NCI-H1092 treated with DMSO at 0.1 percent for 48 hours (cell line): ENCODE data around the gene GNAQ.
A peak's percentile ranks its signal among the peaks of the same experiment; 100 is the strongest.
"Not testable (repeated sequence)": the region's sequence is repeated elsewhere in the genome, so short reads cannot be mapped to it uniquely, and the experiment has no call there.

ENCODE experiments used
- DNase-seq: peaks from one replicate; lab custom pipeline; 2025; lab: John Stamatoyannopoulos, UW

GNAQ gene

GRCh38 chr9:77771171-77771570 lies 260.4 kb downstream of the GNAQ start:
- no peak for DNase-seq

GRCh38 chr9:77770340-77770739 lies 261.3 kb downstream of the GNAQ start:
- no peak for DNase-seq

DNA sequence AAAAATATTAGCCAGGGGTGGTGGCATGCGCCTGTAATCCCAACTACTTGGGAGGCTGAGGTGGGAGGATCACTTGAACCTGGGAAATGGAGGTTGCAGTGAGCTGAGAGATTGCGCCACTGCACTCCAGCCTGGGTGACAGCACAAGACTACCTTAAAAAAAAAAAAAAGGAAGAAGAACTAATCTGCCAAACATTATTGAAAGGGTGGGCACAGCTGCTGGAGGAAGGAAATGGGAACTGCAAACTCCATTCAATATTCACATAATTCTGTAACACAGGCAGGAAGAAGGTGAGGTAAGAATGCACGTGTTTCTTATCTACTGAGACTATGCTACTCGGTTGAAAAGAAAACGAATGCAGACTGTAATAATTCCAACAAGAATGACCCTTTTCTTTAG lies 262.4 kb downstream of the GNAQ start:
- no peak for DNase-seq

- DNase-seq, result no peak
Measured at GRCh38 chr9:77766587-77766986, 265.0 kb downstream of the GNAQ start.

DNA sequence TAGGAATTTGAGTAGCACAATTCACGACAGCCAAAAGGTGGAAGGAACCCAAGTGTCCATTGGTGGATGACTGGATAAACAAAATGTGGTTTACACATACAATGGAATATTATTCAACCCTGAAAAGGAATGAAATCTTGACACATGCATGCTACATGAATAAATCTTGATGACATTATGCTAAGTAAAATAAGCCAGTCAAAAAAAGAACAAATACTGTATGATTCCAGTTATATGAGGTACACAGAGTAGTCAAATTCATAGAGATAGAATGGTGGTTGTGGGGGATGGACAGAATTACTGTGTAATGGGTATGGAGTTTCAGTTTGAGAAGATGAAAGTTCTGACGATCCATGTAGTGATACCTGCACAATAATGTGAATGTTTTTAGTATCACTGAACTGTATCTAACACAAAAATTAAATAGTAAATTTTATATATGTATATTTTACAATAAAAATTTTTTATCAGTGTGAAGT lies 265.8 kb downstream of the GNAQ start:
- no peak for DNase-seq

DNA sequence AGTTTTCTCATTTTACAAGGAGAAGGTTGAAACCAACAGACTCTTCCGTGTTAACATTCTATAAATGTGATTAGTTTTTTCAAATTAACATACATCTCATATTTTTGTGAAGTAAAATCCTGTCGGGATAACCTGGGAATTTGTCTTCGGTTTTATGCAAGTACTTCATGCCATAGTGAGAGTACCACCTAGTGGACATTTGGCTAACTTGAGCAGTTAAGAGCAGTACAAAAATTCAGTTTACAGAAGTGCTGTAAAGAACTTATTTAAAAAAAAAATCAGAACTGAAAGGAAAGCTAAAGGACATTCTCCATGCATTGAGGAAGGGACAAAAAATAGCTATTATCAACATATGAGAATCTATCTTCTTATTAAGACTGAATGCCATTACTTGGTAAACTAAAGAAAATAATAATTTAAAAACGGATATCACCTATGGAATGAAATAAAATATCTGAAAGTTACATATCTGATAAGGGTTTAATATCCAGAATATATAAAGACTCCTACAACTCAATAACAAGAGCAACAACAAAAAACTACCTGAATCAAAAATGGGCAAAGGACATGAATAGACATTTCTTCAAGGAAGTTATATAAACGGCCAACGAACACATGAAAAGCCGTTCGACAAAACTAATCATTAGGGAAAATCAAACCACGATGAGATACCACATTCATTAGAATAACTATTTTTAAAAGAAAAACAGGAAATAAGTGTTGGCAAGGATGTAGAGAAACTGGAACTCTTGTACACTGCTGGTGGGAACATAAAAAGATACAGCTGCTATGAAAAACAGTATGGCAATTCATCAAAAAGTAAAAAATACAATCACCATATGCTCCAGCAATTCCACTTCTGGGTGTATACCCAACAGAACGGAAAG lies 266.5 kb downstream of the GNAQ start:
- no peak for DNase-seq

DNA sequence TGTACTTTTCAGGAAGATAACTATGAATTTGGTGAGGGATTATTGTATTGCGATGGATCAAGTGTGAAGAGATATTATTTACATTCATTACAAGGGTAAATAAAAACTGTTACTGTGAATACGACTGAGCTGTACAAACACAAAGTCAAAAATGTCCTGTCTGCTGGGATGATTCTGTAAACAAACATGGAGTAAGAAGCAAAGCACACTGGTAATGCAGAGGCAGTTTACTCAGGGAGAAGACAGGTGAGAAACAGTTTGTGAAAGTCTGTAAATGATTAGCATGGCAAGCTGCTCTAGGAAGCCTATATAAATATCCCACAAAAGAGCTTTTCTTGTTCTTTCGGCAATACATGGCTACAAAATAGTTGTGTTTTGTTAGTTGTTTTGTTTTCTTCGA lies 268.0 kb downstream of the GNAQ start:
- DNase-seq, result no peak

DNA sequence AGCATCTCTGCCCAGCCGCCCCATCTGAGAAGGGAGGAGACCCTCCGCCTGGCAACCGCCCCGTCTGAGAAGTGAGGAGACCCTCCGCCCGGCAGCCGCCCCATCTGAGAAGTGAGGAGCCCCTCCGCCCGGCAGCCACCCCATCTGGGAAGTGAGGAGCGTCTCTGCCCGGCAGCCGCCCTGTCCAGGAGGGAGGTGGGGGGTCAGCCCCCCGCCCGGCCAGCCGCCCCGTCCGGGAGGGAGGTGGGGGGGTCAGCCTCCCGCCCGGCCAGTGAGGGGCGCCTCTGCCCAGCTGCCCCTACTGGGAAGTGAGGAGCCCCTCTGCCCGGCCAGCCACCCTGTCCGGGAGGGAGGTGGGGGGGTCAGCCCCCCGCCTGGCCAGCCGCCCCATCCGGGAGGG lies 270.7 kb downstream of the GNAQ start:
- not testable (repeated sequence) for DNase-seq

GRCh38 chr9:77759391-77759790 lies 272.2 kb downstream of the GNAQ start:
- no peak for DNase-seq

GRCh38 chr9:77756449-77756848 lies 275.2 kb downstream of the GNAQ start:
- no peak for DNase-seq

GRCh38 chr9:77753180-77753579 lies 278.4 kb downstream of the GNAQ start:
- DNase-seq, result no peak

GRCh38 chr9:77752554-77752953 lies 279.1 kb downstream of the GNAQ start:
- DNase-seq, result no peak

GRCh38 chr9:77751341-77752091 lies 280.1 kb downstream of the GNAQ start:
- peak; percentile 67 for DNase-seq

DNA sequence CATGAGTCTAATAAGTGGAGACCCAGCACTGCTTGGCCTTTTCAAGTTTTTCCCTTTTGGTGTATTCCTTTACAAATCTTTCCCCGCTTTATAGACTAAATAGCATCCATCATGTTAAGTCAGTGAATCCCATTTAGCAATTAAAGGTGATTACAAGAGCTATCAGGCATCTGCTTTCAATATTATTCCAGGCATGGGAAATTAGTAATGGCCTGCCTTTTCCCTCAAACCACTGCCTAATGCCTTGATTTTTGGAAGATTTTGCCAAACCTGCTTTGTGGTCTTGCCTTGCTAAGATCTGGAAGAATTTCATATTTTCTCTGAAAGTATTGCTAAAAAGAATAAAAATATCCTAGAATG lies 280.6 kb downstream of the GNAQ start:
- no peak for DNase-seq

DNA sequence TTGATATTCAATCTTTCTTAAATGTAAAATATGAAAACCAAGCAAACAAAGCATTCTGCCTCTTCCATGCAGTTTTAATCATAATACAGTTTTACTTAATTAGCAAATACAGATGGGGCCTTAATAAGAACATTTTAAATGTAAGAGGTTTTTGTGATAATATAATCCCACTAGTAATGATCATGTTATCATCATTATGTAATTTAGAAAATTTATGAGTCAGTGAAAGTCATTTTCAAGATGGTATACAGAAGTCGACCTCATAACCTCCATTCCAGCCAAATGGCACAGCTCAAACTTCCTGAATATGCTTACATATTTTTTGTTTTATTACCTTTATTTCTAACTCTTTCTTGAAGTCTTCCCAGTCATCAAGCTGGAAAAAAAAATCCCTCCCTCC lies 281.3 kb downstream of the GNAQ start:
- DNase-seq, result no peak

GRCh38 chr9:77748214-77748772 lies 283.3 kb downstream of the GNAQ start:
- DNase-seq, result no peak

DNA sequence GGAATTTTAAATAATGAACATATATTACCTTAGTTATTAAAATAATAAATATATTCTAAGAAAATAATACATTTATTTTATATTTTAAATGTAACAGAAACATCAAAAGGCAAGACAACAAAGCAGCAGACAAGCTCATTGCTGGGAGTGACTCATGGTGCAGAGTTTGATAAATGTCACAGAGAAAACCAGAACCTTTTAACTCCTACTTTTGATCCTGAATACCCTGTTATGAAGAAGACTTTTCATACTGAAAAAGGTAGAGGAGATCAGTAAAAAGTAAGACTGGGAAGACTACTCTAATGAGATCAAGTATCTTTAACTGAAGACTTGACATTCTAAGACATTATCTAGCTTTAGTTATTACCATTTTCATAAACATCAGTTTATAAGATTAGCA lies 284.4 kb downstream of the GNAQ start:
- no peak for DNase-seq

DNA sequence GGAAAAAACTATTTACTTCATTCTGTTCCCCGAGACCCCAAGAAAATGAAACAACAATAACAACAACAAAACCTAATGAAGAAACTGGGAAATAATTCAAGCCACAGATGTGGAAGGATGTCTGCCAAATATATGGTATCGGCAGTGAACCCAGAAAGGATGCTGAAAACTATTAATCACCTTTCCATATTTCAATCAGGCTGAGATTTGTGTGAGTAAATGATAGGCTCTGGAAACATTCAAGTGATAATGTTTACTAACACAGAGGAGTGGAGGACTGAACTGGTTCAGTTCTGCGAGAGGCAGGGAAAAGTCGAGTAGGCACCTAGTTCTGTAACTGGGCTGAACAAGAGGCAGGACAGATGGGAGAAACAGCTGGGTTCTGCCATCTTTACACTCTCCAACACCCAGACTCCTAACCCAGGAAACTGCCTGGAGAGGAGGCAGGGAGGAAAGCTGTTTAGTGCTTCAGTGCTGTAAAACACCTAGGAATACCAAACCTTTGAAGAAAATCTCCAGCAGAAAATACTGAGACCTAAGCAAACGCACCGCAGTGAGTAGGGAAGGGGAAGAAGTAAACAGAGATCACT lies 286.7 kb downstream of the GNAQ start:
- DNase-seq, result no peak

GRCh38 chr9:77743386-77743785 lies 288.2 kb downstream of the GNAQ start:
- no peak for DNase-seq

GRCh38 chr9:77738932-77739331 lies 292.7 kb downstream of the GNAQ start:
- DNase-seq, result no peak

DNA sequence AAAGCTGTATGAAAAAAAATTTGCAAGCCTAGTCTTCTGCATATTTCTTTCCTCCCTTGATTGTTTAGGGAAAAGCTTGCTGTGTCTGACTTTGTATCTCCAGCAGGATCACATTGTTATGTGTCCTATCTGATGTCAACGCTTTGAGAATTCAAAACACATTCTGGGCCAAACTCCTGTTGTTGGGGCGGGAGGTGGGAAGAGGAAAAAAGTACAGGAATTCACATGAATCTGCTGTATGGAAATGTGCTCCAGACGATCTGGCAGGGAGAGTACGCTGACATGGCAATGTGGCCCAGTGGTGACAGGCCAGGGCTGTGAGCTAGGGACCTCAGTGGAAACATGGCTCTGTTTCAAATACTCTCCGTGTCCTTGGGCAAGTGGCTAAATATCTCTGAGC lies 296.1 kb downstream of the GNAQ start:
- no peak for DNase-seq

DNA sequence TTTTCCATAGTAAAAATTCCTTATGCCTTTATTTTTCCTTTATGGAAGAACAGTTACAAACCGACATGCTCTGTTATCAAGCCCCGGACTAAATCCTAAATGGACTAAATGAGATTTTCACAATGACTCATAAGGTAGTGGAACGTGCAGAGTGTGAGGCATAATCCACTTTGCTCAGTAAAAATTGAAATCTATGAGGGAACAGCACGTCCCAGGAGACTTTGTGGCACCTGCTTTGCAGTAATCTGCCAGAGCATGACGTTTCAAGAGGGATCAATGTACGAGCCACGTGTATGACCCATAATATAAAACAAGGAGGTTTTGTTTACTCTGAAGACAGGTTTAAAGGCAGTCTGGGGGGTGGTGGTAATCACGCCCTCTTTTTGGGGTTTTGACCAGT lies 299.7 kb downstream of the GNAQ start:
- DNase-seq, result peak; percentile 67
